A673 (cell line): ENCODE measurements around the gene ITGA11. TPM values are rescaled to one million over a fixed set of nuclear protein-coding genes. Genes with fewer than 3 reads are reported as not detected.

Source experiments
- BruUV-seq: library from RNA; stranded (reverse); fragments of 400-500 nt; replicated peaks from 2 replicates; lab custom pipeline; 2021; lab: Mats Ljungman, UMichigan
- CTCF ChIA-PET: fragments of 300-600 bp; sonication (Branson Sonifier 250); formaldehyde crosslinking; loops from one replicate; lab custom pipeline; 2022; ENCODE audit warnings: antibody characterized with exemption; lab: Charles Lee
- POLR2A ChIA-PET: fragments of 300-600 bp; sonication (Branson Sonifier 250); formaldehyde crosslinking; loops from one replicate; lab custom pipeline; 2022; ENCODE audit warnings: antibody characterized with exemption; ENCODE audit not compliant: low non-redundant PET; lab: Charles Lee
- DNase-seq: peaks from one replicate; pipeline ENCODE4 v3.0.0-alpha.2; 2015; ENCODE audit warnings: low spot score
- H3K27ac ChIP-seq: fragments of 200-600 bp; sonication (generic); 2 replicates; pipeline ENCODE4 v1.5.1; 2016; ENCODE audit warnings: mixed run types, low read depth, mild to moderate bottlenecking, mixed read lengths, antibody characterized with exemption, low read length; ENCODE audit not compliant: poor library complexity, severe bottlenecking
- H3K27me3 ChIP-seq: fragments of 200-600 bp; sonication (generic); replicated peaks from 2 replicates; pipeline ENCODE4 v1.6.1; 2017; ENCODE audit warnings: mixed run types, low read depth, mild to moderate bottlenecking, mixed read lengths, antibody characterized with exemption, low read length; ENCODE audit not compliant: insufficient read depth, poor library complexity
- H3K36me3 ChIP-seq: fragments of 200-600 bp; sonication (generic); 2 replicates; pipeline ENCODE4 v1.6.1; 2016; ENCODE audit warnings: mixed run types, mild to moderate bottlenecking, mixed read lengths, antibody characterized with exemption, low read length; ENCODE audit not compliant: insufficient read depth, poor library complexity, severe bottlenecking
- H3K4me1 ChIP-seq: fragments of 200-600 bp; sonication (generic); 2 replicates; pipeline ENCODE4 v1.6.1; 2017; ENCODE audit warnings: mixed run types, mild to moderate bottlenecking, mixed read lengths, antibody characterized with exemption, low read length; ENCODE audit not compliant: insufficient read depth, poor library complexity, severe bottlenecking
- H3K4me3 ChIP-seq: fragments of 200-600 bp; sonication (generic); 2 replicates; pipeline ENCODE4 v1.5.1; 2016; ENCODE audit warnings: low read depth, mixed run types, mild to moderate bottlenecking, mixed read lengths, low read length; ENCODE audit not compliant: poor library complexity, severe bottlenecking
- H3K9me3 ChIP-seq: fragments of 200-600 bp; sonication (generic); 2 replicates; pipeline ENCODE4 v1.6.1; 2016; ENCODE audit warnings: mixed run types, low read depth, mild to moderate bottlenecking, mixed read lengths, antibody characterized with exemption, low read length; ENCODE audit not compliant: poor library complexity, severe bottlenecking
- EZH2 ChIP-seq: fragments of 200-600 bp; sonication (generic); IDR thresholded peaks from 2 replicates; pipeline ENCODE4 v1.6.1; 2017; ENCODE audit warnings: borderline replicate concordance, low read depth, mild to moderate bottlenecking, mixed read lengths, antibody characterized with exemption, low read length; ENCODE audit not compliant: poor library complexity, severe bottlenecking
- intact Hi-C: fragments of 100-400 bp; cut with micrococcal nuclease; formaldehyde crosslinking; loops from one replicate; pipeline ENCODE4 v1.10.0; 2022; ENCODE audit not compliant: unreplicated experiment
- total RNA-seq: library from RNA; stranded (reverse); gene quantifications from 2 replicates; pipeline ENCODE4 v1.2.3, GENCODE V29; 2021
- TF ChIP-seq, protein P1 (sequence below): fragments of 300-800, 200-600 bp; sonication (generic); conservative IDR thresholded peaks from 2 replicates; pipeline ENCODE4 v1.5.1; 2017; ENCODE audit warnings: low read depth, mild to moderate bottlenecking, antibody characterized with exemption, low read length, moderate library complexity, mixed read lengths

ITGA11 gene
- total RNA-seq, 1 experiment from 2014 or later = 0.45 TPM

DNA sequence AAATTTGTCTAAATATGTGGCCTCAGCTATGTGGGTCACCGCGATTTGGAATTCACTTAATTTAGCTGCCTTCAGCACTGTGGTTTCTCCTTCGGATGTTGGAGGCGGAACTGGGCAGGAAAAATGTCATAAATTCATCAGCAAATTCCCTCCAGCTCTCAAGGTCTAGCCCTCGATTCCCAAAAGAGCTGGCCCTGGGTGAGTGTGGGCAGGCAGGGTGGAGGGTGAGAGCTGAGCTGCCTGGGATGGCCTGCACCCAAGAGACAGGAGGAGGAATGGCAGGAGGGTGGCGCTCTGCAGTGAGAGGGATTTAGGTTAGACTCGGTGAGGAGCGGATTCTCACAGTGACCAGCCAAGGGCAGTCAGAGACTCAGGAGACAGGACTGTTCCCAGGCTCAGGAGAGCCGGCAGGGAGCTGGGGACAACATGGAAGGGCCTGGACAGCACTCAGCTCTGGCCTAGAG lies 97.3 kb downstream of the ITGA11 start:
- TF ChIP-seq EZH2 = no peak
- TF ChIP-seq, protein P1, sequence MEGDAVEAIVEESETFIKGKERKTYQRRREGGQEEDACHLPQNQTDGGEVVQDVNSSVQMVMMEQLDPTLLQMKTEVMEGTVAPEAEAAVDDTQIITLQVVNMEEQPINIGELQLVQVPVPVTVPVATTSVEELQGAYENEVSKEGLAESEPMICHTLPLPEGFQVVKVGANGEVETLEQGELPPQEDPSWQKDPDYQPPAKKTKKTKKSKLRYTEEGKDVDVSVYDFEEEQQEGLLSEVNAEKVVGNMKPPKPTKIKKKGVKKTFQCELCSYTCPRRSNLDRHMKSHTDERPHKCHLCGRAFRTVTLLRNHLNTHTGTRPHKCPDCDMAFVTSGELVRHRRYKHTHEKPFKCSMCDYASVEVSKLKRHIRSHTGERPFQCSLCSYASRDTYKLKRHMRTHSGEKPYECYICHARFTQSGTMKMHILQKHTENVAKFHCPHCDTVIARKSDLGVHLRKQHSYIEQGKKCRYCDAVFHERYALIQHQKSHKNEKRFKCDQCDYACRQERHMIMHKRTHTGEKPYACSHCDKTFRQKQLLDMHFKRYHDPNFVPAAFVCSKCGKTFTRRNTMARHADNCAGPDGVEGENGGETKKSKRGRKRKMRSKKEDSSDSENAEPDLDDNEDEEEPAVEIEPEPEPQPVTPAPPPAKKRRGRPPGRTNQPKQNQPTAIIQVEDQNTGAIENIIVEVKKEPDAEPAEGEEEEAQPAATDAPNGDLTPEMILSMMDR = no peak
- intact Hi-C loops = no loop called here
- BruUV-seq = no TSS peak
- Histone ChIP-seq H3K9me3 (no peaks in the 10 kb centered on the region), H3K4me1 (no peaks in the 10 kb centered on the region), H3K27me3 (no peaks in the 10 kb centered on the region), H3K27ac (no peak overlapping the region), H3K4me3 (no peak overlapping the region), H3K36me3 (no peaks in the 10 kb centered on the region)
- ChIA-PET POLR2A (no interaction called here), CTCF (no interaction called here)
- no peak for DNase-seq

DNA sequence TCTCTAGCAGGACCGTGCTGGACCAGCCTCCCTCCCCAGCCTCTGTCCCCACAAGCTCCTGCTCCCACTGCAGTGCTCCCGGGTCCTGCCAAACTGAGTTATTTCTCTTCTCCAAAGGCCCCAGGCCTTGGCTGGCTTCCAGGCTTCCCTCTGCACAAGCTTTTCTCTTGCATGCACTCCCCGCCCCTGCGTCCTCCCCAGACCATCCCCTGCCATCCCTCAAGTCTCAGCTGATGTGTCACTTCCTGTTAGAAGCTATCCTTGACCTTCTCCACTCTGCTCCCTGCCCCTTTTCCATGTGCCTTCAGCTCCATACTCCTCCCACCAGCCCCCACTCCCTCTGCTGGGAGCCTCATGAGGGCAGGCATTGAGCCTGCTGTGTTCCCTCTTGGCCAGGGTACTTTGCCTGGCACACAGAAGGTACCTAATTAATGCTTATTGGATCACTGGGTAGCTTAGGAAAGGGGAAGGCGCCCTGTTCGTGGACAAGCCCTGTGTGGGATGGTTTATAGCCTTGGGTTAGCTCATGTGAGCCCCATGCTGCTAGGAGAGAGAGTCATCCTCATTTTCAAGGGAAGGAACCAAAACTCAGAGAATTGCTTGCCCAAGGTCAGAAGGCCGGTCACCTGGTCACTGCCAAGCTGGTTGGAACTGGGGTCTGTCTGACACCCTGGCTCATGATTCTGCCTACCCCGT lies 98.0 kb downstream of the ITGA11 start:
- Histone ChIP-seq H3K27ac (no peak overlapping the region), H3K36me3 (no peaks in the 10 kb centered on the region), H3K4me1 (no peaks in the 10 kb centered on the region), H3K27me3 (no peaks in the 10 kb centered on the region), H3K9me3 (no peaks in the 10 kb centered on the region), H3K4me3 (no peak overlapping the region)
- peak; percentile 37 for DNase-seq
- ChIA-PET POLR2A (no interaction called here), CTCF (no interaction called here)
- intact Hi-C loops = no loop called here
- no TSS peak for BruUV-seq
- no peak for TF ChIP-seq EZH2
- TF ChIP-seq, protein P1 = no peak

DNA sequence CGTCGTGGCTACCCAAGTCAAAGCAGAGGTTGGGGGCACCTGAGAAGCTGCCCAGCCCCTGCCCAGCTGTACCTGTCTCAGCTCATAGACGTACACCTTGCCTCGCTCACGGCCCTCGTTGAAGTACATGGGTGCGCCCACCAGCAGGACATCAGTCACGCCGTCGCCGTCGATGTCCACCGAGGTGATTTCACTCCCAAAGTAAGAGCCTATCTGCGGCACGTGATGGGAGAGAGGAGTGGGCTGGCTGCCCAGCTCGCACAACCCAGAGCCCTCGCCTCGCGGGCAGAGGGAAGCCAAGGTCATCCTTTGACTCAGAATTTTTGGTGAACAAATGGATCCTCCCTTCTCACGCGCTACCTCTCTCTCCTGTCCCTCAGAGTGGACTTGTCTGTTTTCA lies 99.7 kb downstream of the ITGA11 start:
- TF ChIP-seq, protein P1 = no peak
- no peak for TF ChIP-seq EZH2
- ChIA-PET CTCF (no interaction called here), POLR2A (no interaction called here)
- BruUV-seq = no TSS peak
- Histone ChIP-seq H3K4me1 (peaks cover under 1% of the 10 kb centered on the region), H3K27me3 (no peaks in the 10 kb centered on the region), H3K4me3 (no peak overlapping the region), H3K36me3 (no peaks in the 10 kb centered on the region), H3K9me3 (no peaks in the 10 kb centered on the region), H3K27ac (no peak overlapping the region)
- no peak for DNase-seq
- intact Hi-C loops = no loop called here
